ENCODE results near the gene PCDHGB3. TPM values are rescaled to one million over a fixed set of nuclear protein-coding genes. Genes with fewer than 3 reads are reported as not detected.

The PCDHGB3 gene
- total RNA-seq (under 1 TPM; 0.50 to 0.76 TPM), polyA plus RNA-seq (not detected)

DNA sequence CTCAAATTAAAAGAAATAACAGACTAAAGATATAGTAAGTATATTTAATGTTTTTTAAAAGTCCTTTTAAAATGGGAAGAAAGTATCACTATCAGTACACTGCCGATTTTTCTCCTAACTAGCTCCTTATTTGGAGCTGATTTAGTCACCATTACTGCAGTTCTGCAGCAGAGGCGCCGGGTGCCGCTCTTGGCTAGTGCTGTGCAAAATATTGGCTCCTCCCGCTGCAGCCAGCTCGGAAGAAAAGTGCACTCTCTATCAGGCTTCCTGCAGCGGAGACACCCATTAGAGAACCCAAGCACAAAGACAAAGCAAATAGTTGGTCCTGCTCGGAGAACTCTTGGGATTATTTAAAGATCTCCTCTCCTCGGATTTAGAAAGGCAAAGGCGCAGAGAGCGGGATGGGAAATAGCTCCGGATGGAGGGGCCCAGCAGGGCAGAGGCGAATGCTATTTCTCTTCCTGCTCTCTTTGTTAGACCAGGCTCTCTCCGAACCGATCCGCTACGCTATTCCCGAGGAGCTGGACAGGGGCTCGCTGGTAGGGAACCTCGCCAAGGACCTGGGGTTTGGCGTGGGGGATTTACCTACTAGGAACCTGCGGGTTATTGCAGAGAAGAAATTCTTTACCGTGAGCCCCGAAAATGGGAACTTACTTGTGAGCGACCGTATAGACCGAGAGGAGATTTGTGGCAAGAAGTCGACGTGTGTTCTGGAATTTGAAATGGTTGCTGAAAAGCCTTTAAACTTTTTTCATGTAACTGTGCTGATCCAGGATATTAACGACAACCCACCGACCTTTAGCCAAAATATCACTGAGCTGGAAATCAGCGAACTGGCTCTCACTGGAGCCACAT is at the start of gene PCDHGB3:
PCDHGB3 (plus strand) TSS at position 249 of the 855 bp plus-strand sequence; CDS start at position 402, 153 bp downstream.
- Histone ChIP-seq H3K4me3 (ENCODE audit: low read length in 2 of 2) (peak within 1 kb of the TSS in 1 of 2 donors; percentile 15), H3K27ac (ENCODE audit: low read depth, low read length) (no peak within 1 kb of the TSS), H3K4me1 (ENCODE audit: insufficient read depth, low read length) (peaks cover 6% of the 10 kb centered on the region), H3K9me3 (ENCODE audit: control insufficient read depth in 1 of 2, low read length in 2 of 2) (no peaks in the 10 kb centered on the region), H3K27me3 (ENCODE audit: insufficient read depth, low read length) (peaks cover 20% of the 10 kb centered on the region), H3K36me3 (ENCODE audit: insufficient read depth, low read length) (no peaks in the 10 kb centered on the region)
- DNase-seq: peak in 4 of 5 donors; percentile 30 to 49 (median 37)
- H3K9me3 Mint-ChIP-seq: peaks cover 2 to 76% (median 53%) of the 10 kb centered on the region in 8 donors
- POLR2A ChIA-PET (ENCODE audit: partially characterized antibody): interaction anchor here (0.7 to 0.9 kb wide), 2 partner anchors 50 to 194 kb away, joined by 3 to 4 read pairs; partner anchors contain the start of gene TAF7
- H3K4me1 Mint-ChIP-seq: peaks cover 4 to 11% (median 8%) of the 10 kb centered on the region in 4 donors
- peaks cover 7 to 8% of the 10 kb centered on the region in 2 donors for H3K36me3 Mint-ChIP-seq
- CTCF ChIA-PET (ENCODE audit: partially characterized antibody): interaction anchor here (1.1 to 2.5 kb wide), 9 partner anchors 10 to 197 kb away, joined by 3 to 17 read pairs (median 7); partner anchors contain the start of gene PCDHGB4
- peak within 1 kb of the TSS; percentile 69 to 89 (median 83) for H3K4me3 Mint-ChIP-seq
- H3K27me3 Mint-ChIP-seq: peaks cover 43 to 46% of the 10 kb centered on the region in 2 donors
- peak within 1 kb of the TSS in 1 of 7 donors; percentile 68 for H3K27ac Mint-ChIP-seq
- intact Hi-C loops (cut with micrococcal nuclease): loop anchor here (1.0 kb wide), 2 partner anchors 142 to 194 kb away; no protein-coding TSS in a partner anchor

GRCh38 chr5:141322261-141322660 is 47.8 kb upstream of the PCDHGB3 start:
- H3K9me3 ChIP-seq (ENCODE audit: control insufficient read depth in 1 of 2, low read length in 2 of 2): peaks cover 19 to 28% of the 10 kb centered on the region in 2 donors
- peaks cover 36 to 43% of the 10 kb centered on the region in 2 donors for H3K36me3 Mint-ChIP-seq
- no peak overlapping the region for H3K27ac ChIP-seq (ENCODE audit: low read depth, low read length)
- H3K4me3 Mint-ChIP-seq: peak overlapping the region in 3 of 8 donors; percentile 13 to 54 (median 53)
- peaks cover 15% of the 10 kb centered on the region for H3K4me1 ChIP-seq (ENCODE audit: insufficient read depth, low read length)
- H3K27me3 Mint-ChIP-seq: peaks cover 8 to 11% of the 10 kb centered on the region in 2 donors
- H3K27ac Mint-ChIP-seq: peak overlapping the region in 1 of 7 donors; percentile 93
- no peak overlapping the region for H3K4me3 ChIP-seq (ENCODE audit: low read length in 2 of 2)
- intact Hi-C loops (cut with micrococcal nuclease): loop anchor here (5.0 to 10.0 kb wide), 3 partner anchors 93 to 1217 kb away; partner anchors contain the start of genes PCDHGA10 and PCDHGB7
- ChIA-PET POLR2A (ENCODE audit: partially characterized antibody) (no interaction called here), CTCF (ENCODE audit: partially characterized antibody) (interaction anchor here (1.0 kb wide), 1 partner anchor 190 kb away, joined by 3 read pairs; no protein-coding TSS in a partner anchor)
- H3K9me3 Mint-ChIP-seq: peaks cover 9 to 71% (median 62%) of the 10 kb centered on the region in 8 donors
- peaks cover 19% of the 10 kb centered on the region for H3K36me3 ChIP-seq (ENCODE audit: insufficient read depth, low read length)
- H3K27me3 ChIP-seq (ENCODE audit: insufficient read depth, low read length): no peaks in the 10 kb centered on the region
- DNase-seq: no peak
- peaks cover 22 to 43% (median 31%) of the 10 kb centered on the region in 4 donors for H3K4me1 Mint-ChIP-seq

- DNase-seq: peak; percentile 67 to 80 (median 71)
- H3K4me3 ChIP-seq (ENCODE audit: low read length in 2 of 2): peak overlapping the region; percentile 26 to 50
- peaks cover 2% of the 10 kb centered on the region for H3K4me1 ChIP-seq (ENCODE audit: insufficient read depth, low read length)
- H3K27ac ChIP-seq (ENCODE audit: low read depth, low read length): peak overlapping the region; percentile 37
- H3K27me3 ChIP-seq (ENCODE audit: insufficient read depth, low read length): no peaks in the 10 kb centered on the region
- ChIA-PET POLR2A (ENCODE audit: partially characterized antibody) (no interaction called here), CTCF (ENCODE audit: partially characterized antibody) (interaction anchor here (0.6 to 4.2 kb wide), 11 partner anchors 10 to 241 kb away, joined by 3 to 20 read pairs (median 3); no protein-coding TSS in a partner anchor)
- peaks cover 8 to 17% of the 10 kb centered on the region in 2 donors for H3K36me3 Mint-ChIP-seq
- peaks cover 0 to 65% (median 52%) of the 10 kb centered on the region in 8 donors for H3K9me3 Mint-ChIP-seq
- peak overlapping the region; percentile 36 to 98 (median 94) for H3K27ac Mint-ChIP-seq
- H3K27me3 Mint-ChIP-seq: peaks cover 23 to 28% of the 10 kb centered on the region in 2 donors
- intact Hi-C loops (cut with micrococcal nuclease): loop anchor here (1.0 to 10.0 kb wide), 5 partner anchors 89 to 1221 kb away; partner anchors contain the start of genes PCDHGA10 and PCDHGB7
- peak overlapping the region; percentile 91 to 97 (median 94) for H3K4me3 Mint-ChIP-seq
- peaks cover 5 to 11% (median 8%) of the 10 kb centered on the region in 4 donors for H3K4me1 Mint-ChIP-seq
- peaks cover 0 to 10% of the 10 kb centered on the region in 2 donors for H3K9me3 ChIP-seq (ENCODE audit: control insufficient read depth in 1 of 2, low read length in 2 of 2)
- no peaks in the 10 kb centered on the region for H3K36me3 ChIP-seq (ENCODE audit: insufficient read depth, low read length)
These were observed 43.8 kb upstream of the PCDHGB3 start for GRCh38 chr5:141326088-141326854.

GRCh38 chr5:141328231-141328630 is 41.8 kb upstream of the PCDHGB3 start:
- no peak overlapping the region for H3K27ac ChIP-seq (ENCODE audit: low read depth, low read length)
- H3K36me3 Mint-ChIP-seq: peaks cover 11 to 16% of the 10 kb centered on the region in 2 donors
- no peak overlapping the region for H3K4me3 ChIP-seq (ENCODE audit: low read length in 2 of 2)
- no peak overlapping the region for H3K27ac Mint-ChIP-seq
- ChIA-PET CTCF (ENCODE audit: partially characterized antibody) (interaction anchor here (0.6 to 4.4 kb wide), 6 partner anchors 9 to 207 kb away, joined by 3 to 29 read pairs (median 6); partner anchors contain the start of gene TAF7), POLR2A (ENCODE audit: partially characterized antibody) (interaction anchor here (1.4 kb wide), 1 partner anchor 8 kb away, joined by 8 read pairs; the partner anchor contains the start of gene TAF7)
- H3K4me3 Mint-ChIP-seq: no peak overlapping the region
- peaks cover 0 to 8% of the 10 kb centered on the region in 2 donors for H3K9me3 ChIP-seq (ENCODE audit: control insufficient read depth in 1 of 2, low read length in 2 of 2)
- peaks cover 2 to 66% (median 52%) of the 10 kb centered on the region in 8 donors for H3K9me3 Mint-ChIP-seq
- intact Hi-C loops (cut with micrococcal nuclease): loop anchor here (10.0 kb wide), 2 partner anchors 87 to 1223 kb away; partner anchors contain the start of genes PCDHGA10 and PCDHGB7
- H3K27me3 ChIP-seq (ENCODE audit: insufficient read depth, low read length): no peaks in the 10 kb centered on the region
- no peak for DNase-seq
- no peaks in the 10 kb centered on the region for H3K4me1 ChIP-seq (ENCODE audit: insufficient read depth, low read length)
- H3K36me3 ChIP-seq (ENCODE audit: insufficient read depth, low read length): no peaks in the 10 kb centered on the region
- H3K4me1 Mint-ChIP-seq: peaks cover 5 to 11% (median 6%) of the 10 kb centered on the region in 4 donors
- H3K27me3 Mint-ChIP-seq: peaks cover 35 to 37% of the 10 kb centered on the region in 2 donors

GRCh38 chr5:141330299-141331080 is 39.6 kb upstream of the PCDHGB3 start, which contains the start of gene PCDHGA1:
Gene PCDHGA1, plus strand, starts transcription at chr5:141330514.
- no peak within 1 kb of the TSS for H3K4me3 ChIP-seq (ENCODE audit: low read length in 2 of 2)

More at GRCh38 chr5:141330299-141331080, 39.6 kb upstream of the PCDHGB3 start, which contains the start of gene PCDHGA1:
- POLR2A ChIA-PET (ENCODE audit: partially characterized antibody): interaction anchor here (0.7 to 0.8 kb wide), 2 partner anchors 10 to 233 kb away, joined by 3 to 7 read pairs; partner anchors contain the start of gene TAF7
- DNase-seq: peak in 2 of 5 donors; percentile 15 to 26
- Mint-ChIP-seq H3K27ac (peak within 1 kb of the TSS in 1 of 7 donors; percentile 52), H3K36me3 (peaks cover 15 to 18% of the 10 kb centered on the region in 2 donors), H3K9me3 (peaks cover 2 to 81% (median 69%) of the 10 kb centered on the region in 8 donors), H3K27me3 (peaks cover 50% of the 10 kb centered on the region in 2 donors), H3K4me1 (peaks cover 5 to 11% (median 6%) of the 10 kb centered on the region in 4 donors), H3K4me3 (peak within 1 kb of the TSS in 6 of 8 donors; percentile 29 to 68 (median 54))
- H3K36me3 ChIP-seq (ENCODE audit: insufficient read depth, low read length): no peaks in the 10 kb centered on the region
- CTCF ChIA-PET (ENCODE audit: partially characterized antibody): interaction anchor here (0.9 to 4.4 kb wide), 11 partner anchors 9 to 288 kb away, joined by 3 to 29 read pairs (median 4); partner anchors contain the start of genes DIAPH1, PCDHGA6 and TAF7
- H3K9me3 ChIP-seq (ENCODE audit: control insufficient read depth in 1 of 2, low read length in 2 of 2): peaks cover 0 to 8% of the 10 kb centered on the region in 2 donors
- no peak within 1 kb of the TSS for H3K27ac ChIP-seq (ENCODE audit: low read depth, low read length)
- intact Hi-C loops (cut with micrococcal nuclease): no loop called here
- H3K4me1 ChIP-seq (ENCODE audit: insufficient read depth, low read length): no peaks in the 10 kb centered on the region
- no peaks in the 10 kb centered on the region for H3K27me3 ChIP-seq (ENCODE audit: insufficient read depth, low read length)

All from CD4-positive, alpha-beta memory T cell (primary cell).